GM10248 (cell line): ENCODE measurements around the gene SERPINA12.

Source experiments
- CTCF ChIA-PET: fragments of 300-600 bp; sonication (Branson Sonifier 250); formaldehyde crosslinking; extraction: SDS; loops from one replicate; lab custom pipeline; 2021; ENCODE audit warnings: antibody characterized with exemption; lab: Yijun Ruan, JAX
- POLR2A ChIA-PET: fragments of 350-650 bp; sonication (Branson Sonifier 250); formaldehyde crosslinking; extraction: SDS; loops from one replicate; lab custom pipeline; 2020; ENCODE audit warnings: antibody characterized with exemption; lab: Yijun Ruan, JAX
- DNase-seq: peaks from one replicate; pipeline ENCODE4 v3.0.0; 2012; ENCODE audit errors: extremely low spot score
- CTCF ChIP-seq: IDR thresholded peaks from 2 replicates; pipeline ENCODE4 v1.5.1; 2012; ENCODE audit warnings: mild to moderate bottlenecking, low read depth; ENCODE audit errors: extremely low read depth, missing control alignments, control extremely low read depth

Gene SERPINA12

GRCh38 chr14:94548131-94548998, 39.1 kb upstream of the SERPINA12 start:
- ChIA-PET POLR2A (no interaction called here), CTCF (interaction anchor here (0.7 to 3.9 kb wide), 32 partner anchors 9 to 419 kb away, joined by 3 to 77 read pairs (median 4); partner anchors contain the start of genes IFI27L2, SERPINA4 and SERPINA5)
- DNase-seq = no peak
- TF ChIP-seq CTCF = no peak

- ChIA-PET CTCF (interaction anchor here (1.1 to 3.9 kb wide), 4 partner anchors 10 to 418 kb away, joined by 3 to 77 read pairs (median 24); partner anchors contain the start of genes IFI27L2 and SERPINA4), POLR2A (no interaction called here)
- TF ChIP-seq CTCF = no peak
- no peak for DNase-seq
These were observed 38.5 kb upstream of the SERPINA12 start for GRCh38 chr14:94547726-94548125.

- no peak for DNase-seq
These were observed 37.9 kb upstream of the SERPINA12 start for GRCh38 chr14:94547151-94547680.

GRCh38 chr14:94545131-94545841, 36.0 kb upstream of the SERPINA12 start:
- POLR2A ChIA-PET = no interaction called here
- CTCF ChIA-PET = interaction anchor here (1.5 kb wide), 1 partner anchor 111 kb away, joined by 3 read pairs; no protein-coding TSS in a partner anchor
- no peak for DNase-seq

More at GRCh38 chr14:94547151-94547680, 37.9 kb upstream of the SERPINA12 start:
- ChIA-PET CTCF (interaction anchor here (1.3 kb wide), 1 partner anchor 11 kb away, joined by 3 read pairs; no protein-coding TSS in a partner anchor), POLR2A (no interaction called here)
- no peak for TF ChIP-seq CTCF

GRCh38 chr14:94544726-94545125, 35.5 kb upstream of the SERPINA12 start:
- no peak for TF ChIP-seq CTCF
- DNase-seq = no peak
- CTCF ChIA-PET = no interaction called here
- POLR2A ChIA-PET = no interaction called here

More at GRCh38 chr14:94545131-94545841, 36.0 kb upstream of the SERPINA12 start:
- no peak for TF ChIP-seq CTCF
